HG03139 (cell line): ENCODE measurements around the gene PIAS1.

Experiments
- ATAC-seq: cut with Tn5 transposase; IDR thresholded peaks from one replicate; pipeline ENCODE4 v1.9.1; 2021; ENCODE audit not compliant: unreplicated experiment

Gene PIAS1

GRCh38 chr15:68062214-68062613 is 8.1 kb downstream of the PIAS1 start:
- no peak for ATAC-seq

- ATAC-seq = no peak
Observed at GRCh38 chr15:68062946-68063465, 8.9 kb downstream of the PIAS1 start.

- ATAC-seq = no peak
Observed at GRCh38 chr15:68063606-68064005, 9.5 kb downstream of the PIAS1 start.

GRCh38 chr15:68073576-68074288 is 19.6 kb downstream of the PIAS1 start:
- no peak for ATAC-seq

GRCh38 chr15:68075764-68076385 is 21.8 kb downstream of the PIAS1 start:
- ATAC-seq = no peak

GRCh38 chr15:68078365-68078764 is 24.2 kb downstream of the PIAS1 start:
- no peak for ATAC-seq

- no peak for ATAC-seq
Observed at GRCh38 chr15:68080334-68080733, 26.2 kb downstream of the PIAS1 start.

- no peak for ATAC-seq
Observed at GRCh38 chr15:68080783-68081182, 26.7 kb downstream of the PIAS1 start.

GRCh38 chr15:68081869-68082505 is 27.9 kb downstream of the PIAS1 start:
- no peak for ATAC-seq

GRCh38 chr15:68082735-68083134 is 28.6 kb downstream of the PIAS1 start:
- ATAC-seq = no peak

- ATAC-seq = no peak
Observed at GRCh38 chr15:68083463-68083862, 29.3 kb downstream of the PIAS1 start.

GRCh38 chr15:68085052-68085451 is 30.9 kb downstream of the PIAS1 start:
- ATAC-seq = no peak

GRCh38 chr15:68091743-68092142 is 37.6 kb downstream of the PIAS1 start:
- no peak for ATAC-seq

GRCh38 chr15:68096099-68096498 is 42.0 kb downstream of the PIAS1 start:
- no peak for ATAC-seq

- no peak for ATAC-seq
Observed at GRCh38 chr15:68097029-68097428, 42.9 kb downstream of the PIAS1 start.

- ATAC-seq = no peak
Observed at GRCh38 chr15:68098465-68098864, 44.4 kb downstream of the PIAS1 start.

- no peak for ATAC-seq
Observed at GRCh38 chr15:68100194-68100593, 46.1 kb downstream of the PIAS1 start.

GRCh38 chr15:68103603-68104002 is 49.5 kb downstream of the PIAS1 start:
- ATAC-seq = no peak

- ATAC-seq = no peak
Observed at GRCh38 chr15:68106656-68107055, 52.5 kb downstream of the PIAS1 start.

GRCh38 chr15:68107142-68107541 is 53.0 kb downstream of the PIAS1 start:
- ATAC-seq = no peak

GRCh38 chr15:68112706-68113105 is 58.6 kb downstream of the PIAS1 start:
- ATAC-seq = no peak

- no peak for ATAC-seq
Observed at GRCh38 chr15:68113273-68113672, 59.2 kb downstream of the PIAS1 start.
